GM18505 (cell line): Measurements from ENCODE around the gene ARHGEF28.

ENCODE experiments used
- ATAC-seq: cut with Tn5 transposase; IDR thresholded peaks from one replicate; pipeline ENCODE4 v1.9.1; 2021; ENCODE audit not compliant: unreplicated experiment
- POLR2A ChIP-seq: IDR thresholded peaks from 4 replicates; pipeline ENCODE4 v1.6.1; 2011; ENCODE audit warnings: borderline replicate concordance; ENCODE audit not compliant: insufficient read depth, insufficient read length; ENCODE audit errors: extremely low read depth

The ARHGEF28 gene

GRCh38 chr5:73810429-73810828, 184.4 kb downstream of the ARHGEF28 start:
- ATAC-seq: no peak
- TF ChIP-seq POLR2A: no peak

- ATAC-seq: no peak
- TF ChIP-seq POLR2A: no peak
These were observed 186.5 kb downstream of the ARHGEF28 start for GRCh38 chr5:73812457-73812856.

- no peak for ATAC-seq
- no peak for TF ChIP-seq POLR2A
These were observed 187.1 kb downstream of the ARHGEF28 start for GRCh38 chr5:73812962-73813588.

- no peak for ATAC-seq
- TF ChIP-seq POLR2A: no peak
These were observed 188.3 kb downstream of the ARHGEF28 start for GRCh38 chr5:73814233-73814846.

GRCh38 chr5:73815631-73816030, 189.6 kb downstream of the ARHGEF28 start:
- no peak for ATAC-seq
- no peak for TF ChIP-seq POLR2A

- no peak for TF ChIP-seq POLR2A
- ATAC-seq: no peak
These were observed 190.8 kb downstream of the ARHGEF28 start for GRCh38 chr5:73816656-73817420.

GRCh38 chr5:73818357-73818756, 192.4 kb downstream of the ARHGEF28 start:
- no peak for TF ChIP-seq POLR2A
- no peak for ATAC-seq

GRCh38 chr5:73820326-73820725, 194.3 kb downstream of the ARHGEF28 start:
- ATAC-seq: no peak
- no peak for TF ChIP-seq POLR2A

- no peak for TF ChIP-seq POLR2A
- no peak for ATAC-seq
These were observed 195.0 kb downstream of the ARHGEF28 start for GRCh38 chr5:73821003-73821402.

- TF ChIP-seq POLR2A: no peak
- ATAC-seq: no peak
These were observed 196.4 kb downstream of the ARHGEF28 start for GRCh38 chr5:73822278-73822988.

- no peak for ATAC-seq
- TF ChIP-seq POLR2A: no peak
These were observed 197.0 kb downstream of the ARHGEF28 start for GRCh38 chr5:73822989-73823339.

GRCh38 chr5:73823508-73823925, 197.5 kb downstream of the ARHGEF28 start:
- TF ChIP-seq POLR2A: no peak
- ATAC-seq: no peak

GRCh38 chr5:73825199-73825598, 199.2 kb downstream of the ARHGEF28 start:
- no peak for TF ChIP-seq POLR2A
- no peak for ATAC-seq
